ENCODE measurements around the gene ZNF282. TPM values are rescaled to one million over a fixed set of nuclear protein-coding genes. Genes with fewer than 3 reads are reported as not detected.

Gene ZNF282
- total RNA-seq, 1 donor from 2014 or later: 15.0 TPM

DNA sequence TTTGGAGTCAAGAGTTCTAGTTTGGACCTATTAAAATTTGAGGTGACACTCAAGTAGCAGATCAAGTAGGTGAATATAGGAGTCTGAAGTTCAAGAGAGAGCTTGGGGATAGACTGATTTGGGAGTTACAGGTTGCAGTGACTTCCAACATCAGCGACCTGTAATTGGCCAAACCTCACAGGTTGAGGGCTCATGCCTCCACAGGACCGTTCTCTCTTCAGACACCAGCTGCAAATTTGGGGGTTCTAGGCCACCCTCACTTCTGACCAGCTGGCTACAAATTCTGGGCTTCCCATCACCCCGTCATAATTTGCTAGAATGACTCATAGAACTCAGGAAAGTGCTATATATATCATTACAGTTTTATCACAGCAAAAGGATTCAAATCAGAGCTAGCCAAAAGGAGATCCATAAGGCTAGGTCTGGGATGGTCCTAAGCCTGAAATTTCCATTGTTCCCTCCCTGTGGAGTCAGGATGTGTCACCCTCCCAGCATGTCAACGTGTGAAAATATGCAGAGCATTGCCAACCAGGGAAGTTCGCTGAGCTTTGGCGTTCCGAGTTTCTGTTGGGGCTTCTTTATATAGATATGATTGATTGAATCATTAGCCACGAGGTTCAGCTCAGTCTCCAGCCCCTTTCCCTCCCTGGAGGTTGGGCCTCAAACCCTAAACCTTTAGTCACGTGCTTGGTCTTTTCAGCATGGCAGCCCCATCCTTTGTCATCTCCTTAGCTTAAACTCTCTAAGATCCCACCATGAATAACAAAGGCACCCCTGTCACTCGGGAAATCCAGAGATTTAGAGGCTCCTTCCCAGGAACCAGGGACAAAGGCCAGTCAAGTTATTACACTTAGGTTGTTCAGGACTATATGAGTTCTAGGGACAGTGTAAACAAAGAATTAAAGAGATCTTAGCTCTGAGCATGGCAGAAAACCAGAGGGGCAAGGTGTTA lies 23.4 kb downstream of the ZNF282 start:
- TF ChIP-seq, protein P1, sequence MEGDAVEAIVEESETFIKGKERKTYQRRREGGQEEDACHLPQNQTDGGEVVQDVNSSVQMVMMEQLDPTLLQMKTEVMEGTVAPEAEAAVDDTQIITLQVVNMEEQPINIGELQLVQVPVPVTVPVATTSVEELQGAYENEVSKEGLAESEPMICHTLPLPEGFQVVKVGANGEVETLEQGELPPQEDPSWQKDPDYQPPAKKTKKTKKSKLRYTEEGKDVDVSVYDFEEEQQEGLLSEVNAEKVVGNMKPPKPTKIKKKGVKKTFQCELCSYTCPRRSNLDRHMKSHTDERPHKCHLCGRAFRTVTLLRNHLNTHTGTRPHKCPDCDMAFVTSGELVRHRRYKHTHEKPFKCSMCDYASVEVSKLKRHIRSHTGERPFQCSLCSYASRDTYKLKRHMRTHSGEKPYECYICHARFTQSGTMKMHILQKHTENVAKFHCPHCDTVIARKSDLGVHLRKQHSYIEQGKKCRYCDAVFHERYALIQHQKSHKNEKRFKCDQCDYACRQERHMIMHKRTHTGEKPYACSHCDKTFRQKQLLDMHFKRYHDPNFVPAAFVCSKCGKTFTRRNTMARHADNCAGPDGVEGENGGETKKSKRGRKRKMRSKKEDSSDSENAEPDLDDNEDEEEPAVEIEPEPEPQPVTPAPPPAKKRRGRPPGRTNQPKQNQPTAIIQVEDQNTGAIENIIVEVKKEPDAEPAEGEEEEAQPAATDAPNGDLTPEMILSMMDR (IDR thresholded peaks at IDR 0.05; ENCODE audit: borderline replicate concordance): no peak
- H3K4me3 ChIP-seq: no peak overlapping the region
- peaks cover 96% of the 10 kb centered on the region for H3K36me3 ChIP-seq
- no peak overlapping the region for H3K27ac ChIP-seq (replicated peaks)
- H3K27me3 ChIP-seq (ENCODE audit: low read depth): no peaks in the 10 kb centered on the region
- H3K9me3 ChIP-seq (replicated peaks): no peaks in the 10 kb centered on the region
- H3K4me1 ChIP-seq: peaks cover 7% of the 10 kb centered on the region
- DNase-seq: no peak
- intact Hi-C loops (cut with micrococcal nuclease): no loop called here

DNA sequence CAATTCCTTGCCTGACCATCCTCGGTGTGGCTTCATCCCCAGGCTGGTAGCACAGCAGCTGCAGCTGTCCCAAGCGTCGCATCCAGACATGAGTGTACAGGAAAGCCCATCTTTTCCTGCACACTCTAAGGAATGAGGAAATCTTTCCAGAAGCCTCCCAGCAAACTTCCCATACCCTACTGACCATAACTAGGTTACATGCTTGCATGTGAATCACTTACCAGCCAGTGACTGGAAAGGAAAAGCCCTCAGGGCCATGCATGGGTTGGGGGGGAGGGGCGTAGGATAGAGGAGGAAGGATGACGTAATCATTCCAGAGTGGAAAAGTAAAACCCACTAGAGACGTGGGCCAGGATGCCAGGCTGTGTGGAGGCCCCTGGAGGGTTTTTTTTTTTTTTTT lies 25.2 kb downstream of the ZNF282 start:
- Histone ChIP-seq H3K27ac (replicated peaks) (no peak overlapping the region), H3K4me3 (no peak overlapping the region), H3K4me1 (peaks cover 4% of the 10 kb centered on the region), H3K9me3 (replicated peaks) (no peaks in the 10 kb centered on the region), H3K27me3 (ENCODE audit: low read depth) (no peaks in the 10 kb centered on the region), H3K36me3 (peaks cover 94% of the 10 kb centered on the region)
- intact Hi-C loops (cut with micrococcal nuclease): no loop called here
- DNase-seq: no peak
- TF ChIP-seq, protein P1 (IDR thresholded peaks at IDR 0.05; ENCODE audit: borderline replicate concordance): no peak

DNA sequence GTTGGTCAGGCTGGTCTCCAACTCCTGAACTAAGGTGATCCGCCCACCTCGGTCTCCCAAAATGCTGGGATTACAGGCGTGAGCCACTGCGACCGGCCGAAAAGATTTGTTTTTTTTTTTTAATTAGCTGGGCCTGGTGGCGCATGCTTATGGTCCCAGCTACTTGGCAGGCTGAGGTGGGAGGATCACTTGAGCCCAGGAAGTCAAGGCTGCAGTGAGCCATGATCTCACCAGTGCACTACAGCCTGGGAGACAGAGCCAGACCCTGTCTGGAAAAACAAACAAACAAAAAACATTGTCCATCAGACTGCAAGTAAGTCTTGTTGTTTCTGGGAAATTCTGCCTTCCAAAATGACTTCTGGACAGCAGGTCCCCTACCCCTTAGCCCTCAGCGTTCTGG lies 27.8 kb downstream of the ZNF282 start:
- intact Hi-C loops (cut with micrococcal nuclease): no loop called here
- DNase-seq: no peak
- Histone ChIP-seq H3K27me3 (ENCODE audit: low read depth) (no peaks in the 10 kb centered on the region), H3K4me1 (no peaks in the 10 kb centered on the region), H3K4me3 (no peak overlapping the region), H3K27ac (replicated peaks) (no peak overlapping the region), H3K36me3 (peaks cover 71% of the 10 kb centered on the region), H3K9me3 (replicated peaks) (no peaks in the 10 kb centered on the region)
- TF ChIP-seq, protein P1 (IDR thresholded peaks at IDR 0.05; ENCODE audit: borderline replicate concordance): no peak

DNA sequence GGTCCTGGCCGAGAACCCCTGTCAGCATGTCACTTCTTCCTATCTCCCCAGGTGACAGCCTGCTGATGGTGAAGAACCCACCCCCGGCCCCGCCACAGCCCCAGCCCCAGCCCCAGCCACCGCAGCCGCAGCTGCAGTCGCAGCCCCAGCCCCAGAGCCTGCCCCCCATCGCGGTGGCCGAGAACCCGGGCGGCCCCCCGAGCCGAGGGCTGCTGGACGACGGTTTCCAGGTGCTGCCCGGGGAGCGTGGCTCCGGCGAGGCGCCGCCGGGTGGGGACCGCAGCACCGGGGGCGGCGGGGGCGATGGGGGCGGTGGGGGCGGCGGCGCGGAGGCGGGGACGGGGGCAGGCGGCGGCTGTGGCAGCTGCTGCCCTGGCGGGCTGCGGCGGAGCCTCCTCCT lies 28.4 kb downstream of the ZNF282 start:
- no peak overlapping the region for H3K4me3 ChIP-seq
- no peaks in the 10 kb centered on the region for H3K9me3 ChIP-seq (replicated peaks)
- intact Hi-C loops (cut with micrococcal nuclease): no loop called here
- H3K27ac ChIP-seq (replicated peaks): no peak overlapping the region
- no peaks in the 10 kb centered on the region for H3K27me3 ChIP-seq (ENCODE audit: low read depth)
- peaks cover 66% of the 10 kb centered on the region for H3K36me3 ChIP-seq
- TF ChIP-seq, protein P1 (IDR thresholded peaks at IDR 0.05; ENCODE audit: borderline replicate concordance): no peak
- no peak for DNase-seq
- H3K4me1 ChIP-seq: no peaks in the 10 kb centered on the region

DNA sequence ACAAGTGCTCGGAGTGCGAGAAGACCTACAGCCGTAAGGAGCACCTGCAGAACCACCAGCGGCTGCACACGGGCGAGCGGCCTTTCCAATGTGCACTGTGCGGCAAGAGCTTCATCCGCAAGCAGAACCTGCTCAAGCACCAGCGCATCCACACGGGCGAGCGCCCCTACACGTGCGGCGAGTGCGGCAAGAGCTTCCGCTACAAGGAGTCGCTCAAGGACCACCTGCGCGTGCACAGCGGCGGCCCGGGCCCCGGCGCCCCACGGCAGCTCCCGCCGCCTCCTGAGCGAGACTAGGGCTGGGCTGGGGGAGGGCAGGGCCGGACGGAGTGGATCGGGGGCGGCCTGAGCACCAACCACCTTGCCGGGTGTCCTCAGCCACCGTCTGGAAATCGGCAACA lies 29.0 kb downstream of the ZNF282 start:
- Histone ChIP-seq H3K27me3 (ENCODE audit: low read depth) (no peaks in the 10 kb centered on the region), H3K9me3 (replicated peaks) (no peaks in the 10 kb centered on the region), H3K4me1 (no peaks in the 10 kb centered on the region), H3K27ac (replicated peaks) (no peak overlapping the region), H3K36me3 (peaks cover 60% of the 10 kb centered on the region), H3K4me3 (no peak overlapping the region)
- TF ChIP-seq, protein P1 (IDR thresholded peaks at IDR 0.05; ENCODE audit: borderline replicate concordance): no peak
- intact Hi-C loops (cut with micrococcal nuclease): no loop called here
- DNase-seq: no peak
